GM15510 (cell line): Measurements from ENCODE around the gene CBX8.

Source experiments
- POLR2A ChIP-seq: IDR thresholded peaks from 3 replicates; pipeline ENCODE4 v1.6.1; 2011; ENCODE audit warnings: borderline replicate concordance; ENCODE audit not compliant: insufficient read length; ENCODE audit errors: extremely low read depth

CBX8 gene

GRCh38 chr17:79796444-79796762 lies 474 bp downstream of the CBX8 start:
- no peak for TF ChIP-seq POLR2A

- TF ChIP-seq POLR2A = no peak
Measured at GRCh38 chr17:79795795-79796443, 958 bp downstream of the CBX8 start.

GRCh38 chr17:79794659-79795511 lies 2.0 kb downstream of the CBX8 start:
- no peak for TF ChIP-seq POLR2A

- no peak for TF ChIP-seq POLR2A
Measured at GRCh38 chr17:79793924-79794304, 3.0 kb downstream of the CBX8 start.

GRCh38 chr17:79792984-79793923 lies 3.6 kb downstream of the CBX8 start:
- TF ChIP-seq POLR2A = no peak

- TF ChIP-seq POLR2A = no peak
Measured at GRCh38 chr17:79792341-79792871, 4.5 kb downstream of the CBX8 start.

GRCh38 chr17:79791735-79792161 lies 5.1 kb downstream of the CBX8 start:
- TF ChIP-seq POLR2A = no peak

- TF ChIP-seq POLR2A = no peak
Measured at GRCh38 chr17:79790805-79791734, 5.8 kb downstream of the CBX8 start.

- no peak for TF ChIP-seq POLR2A
Measured at GRCh38 chr17:79789943-79790804, 6.7 kb downstream of the CBX8 start.

GRCh38 chr17:79788989-79789942 lies 7.6 kb downstream of the CBX8 start:
- no peak for TF ChIP-seq POLR2A

GRCh38 chr17:79788455-79788854 lies 8.4 kb downstream of the CBX8 start:
- no peak for TF ChIP-seq POLR2A
